ENCODE measurements around the gene ZCCHC7. TPM values are rescaled to one million over a fixed set of nuclear protein-coding genes. Genes with fewer than 3 reads are reported as not detected.

Gene ZCCHC7
- total RNA-seq, 2 experiments from 2014 or later, result 22.3 to 24.5 TPM

DNA sequence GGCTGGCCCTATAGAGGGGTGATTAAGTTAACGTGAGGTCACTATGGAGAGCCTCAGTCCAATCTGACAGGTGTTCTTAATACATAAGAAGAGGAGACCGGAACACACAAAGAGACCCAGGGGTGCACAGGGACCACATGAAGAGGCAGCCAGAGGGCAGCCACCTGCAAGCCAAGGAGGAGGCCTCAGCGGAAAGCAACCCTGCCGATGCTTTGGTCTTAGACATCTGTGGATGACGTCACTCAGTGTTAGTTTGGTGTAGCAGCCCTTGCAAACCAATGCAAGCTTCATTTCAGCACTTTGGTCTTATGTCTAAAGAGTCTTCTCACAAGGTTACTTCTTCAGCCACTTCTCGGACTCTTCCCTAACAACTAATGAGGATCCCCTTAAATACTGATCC, 254.5 kb downstream of the ZCCHC7 start:
- Mint-ChIP-seq H3K27me3 (ENCODE audit: low read depth) (peaks cover 12% of the 10 kb centered on the region), H3K4me1 (ENCODE audit: low read depth) (peaks cover 4% of the 10 kb centered on the region), H3K27ac (no peak overlapping the region), H3K36me3 (ENCODE audit: low read depth) (no peaks in the 10 kb centered on the region), H3K9me3 (ENCODE audit: insufficient read depth) (no peaks in the 10 kb centered on the region), H3K4me3 (no peak overlapping the region)
- ChIA-PET POLR2A (no interaction called here), CTCF (no interaction called here)
- no peak for DNase-seq
- peak; percentile 30 for ATAC-seq

DNA sequence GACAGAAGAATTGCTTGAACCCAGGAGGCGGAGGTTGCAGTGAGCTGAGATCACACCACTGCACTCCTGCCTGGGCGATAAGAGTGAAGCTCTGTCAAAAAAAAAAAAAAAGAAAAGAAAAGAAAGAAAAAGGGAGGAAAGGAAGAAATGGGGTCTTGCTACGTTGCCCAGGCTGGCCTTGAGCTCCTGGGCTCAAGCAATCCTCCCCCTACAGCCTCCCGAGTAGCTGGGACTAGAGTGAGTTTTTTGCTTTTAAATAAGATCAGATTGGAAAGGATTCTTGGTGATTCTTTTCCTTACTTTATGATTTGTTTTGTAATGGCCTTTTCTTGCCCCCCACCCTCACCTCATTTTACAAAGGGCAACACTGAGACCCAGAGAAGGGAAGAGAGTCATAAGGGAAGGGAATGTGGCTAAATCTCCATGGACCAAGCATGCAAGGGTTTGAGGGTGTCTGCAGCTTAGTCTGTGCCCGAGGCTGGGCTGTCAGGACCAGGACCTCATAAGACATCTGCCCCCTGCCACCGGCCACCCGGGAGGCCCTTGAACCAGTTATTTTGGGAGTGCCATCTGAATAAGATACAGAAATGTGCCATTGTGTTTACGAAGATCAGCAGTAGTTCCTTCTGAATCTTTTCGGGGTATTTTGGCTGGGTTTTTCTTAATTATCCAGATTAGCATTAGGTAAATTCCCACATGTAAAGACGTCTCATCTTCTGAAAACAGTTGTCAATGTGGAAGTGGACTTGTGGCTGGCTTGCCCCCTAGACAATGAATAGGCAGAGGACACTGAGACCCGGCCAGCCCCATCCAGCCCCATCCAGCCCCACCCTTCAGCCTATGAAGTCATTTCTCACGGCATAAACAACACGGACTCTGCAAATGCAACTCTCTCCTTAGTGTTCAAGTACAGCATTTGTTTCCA, 257.6 kb downstream of the ZCCHC7 start:
- ChIA-PET POLR2A (no interaction called here), CTCF (no interaction called here)
- Mint-ChIP-seq H3K4me1 (ENCODE audit: low read depth) (no peaks in the 10 kb centered on the region), H3K36me3 (ENCODE audit: low read depth) (no peaks in the 10 kb centered on the region), H3K9me3 (ENCODE audit: insufficient read depth) (no peaks in the 10 kb centered on the region), H3K4me3 (no peak overlapping the region), H3K27ac (no peak overlapping the region), H3K27me3 (ENCODE audit: low read depth) (peaks cover 12% of the 10 kb centered on the region)
- ATAC-seq, result no peak
- DNase-seq, result no peak

DNA sequence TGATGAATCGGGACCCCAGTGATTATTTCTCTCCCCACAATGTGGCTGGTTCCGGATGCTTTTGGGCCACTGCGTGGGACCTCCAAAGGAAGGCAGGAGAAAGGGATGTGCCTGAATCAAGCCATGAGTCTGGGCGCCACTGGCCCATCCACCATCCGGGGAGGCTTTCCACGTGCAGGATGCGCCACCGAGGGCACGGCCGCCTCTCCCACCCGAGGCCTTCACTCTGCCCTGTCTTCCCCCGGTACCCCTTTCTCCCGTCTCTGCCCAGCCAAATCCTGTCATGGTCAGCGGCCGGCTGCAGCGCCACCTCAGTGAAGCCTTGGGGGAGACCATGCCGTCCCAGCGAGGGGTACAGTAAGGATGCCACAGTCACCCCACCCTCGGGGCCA, 258.2 kb downstream of the ZCCHC7 start:
- no peaks in the 10 kb centered on the region for H3K4me1 Mint-ChIP-seq (ENCODE audit: low read depth)
- no peak overlapping the region for H3K27ac Mint-ChIP-seq
- POLR2A ChIA-PET, result no interaction called here
- ATAC-seq (no peak), DNase-seq (no peak)
- no peaks in the 10 kb centered on the region for H3K9me3 Mint-ChIP-seq (ENCODE audit: insufficient read depth)
- no peak overlapping the region for H3K4me3 Mint-ChIP-seq
- no peaks in the 10 kb centered on the region for H3K36me3 Mint-ChIP-seq (ENCODE audit: low read depth)
- peaks cover 7% of the 10 kb centered on the region for H3K27me3 Mint-ChIP-seq (ENCODE audit: low read depth)
- CTCF ChIA-PET, result no interaction called here

- CTCF ChIA-PET, result no interaction called here
- no peak overlapping the region for H3K4me3 Mint-ChIP-seq
Observed at GRCh38 chr9:37379835-37380234, 259.5 kb downstream of the ZCCHC7 start.

GRCh38 chr9:37380570-37380969, 260.2 kb downstream of the ZCCHC7 start:
- Mint-ChIP-seq H3K4me3 (no peak overlapping the region), H3K27me3 (ENCODE audit: low read depth) (peaks cover 5% of the 10 kb centered on the region), H3K9me3 (ENCODE audit: insufficient read depth) (no peaks in the 10 kb centered on the region), H3K4me1 (ENCODE audit: low read depth) (no peaks in the 10 kb centered on the region), H3K27ac (no peak overlapping the region), H3K36me3 (ENCODE audit: low read depth) (no peaks in the 10 kb centered on the region)
- ChIA-PET CTCF (no interaction called here), POLR2A (no interaction called here)
- no peak for ATAC-seq
- no peak for DNase-seq

More at GRCh38 chr9:37379835-37380234, 259.5 kb downstream of the ZCCHC7 start:
- no peaks in the 10 kb centered on the region for H3K4me1 Mint-ChIP-seq (ENCODE audit: low read depth)
- DNase-seq (no peak), ATAC-seq (no peak)
- H3K9me3 Mint-ChIP-seq (ENCODE audit: insufficient read depth), result no peaks in the 10 kb centered on the region
- no peak overlapping the region for H3K27ac Mint-ChIP-seq
- POLR2A ChIA-PET, result interaction anchor here (0.6 kb wide), 1 partner anchor 18 kb away, joined by 3 read pairs; no protein-coding TSS in a partner anchor
- H3K27me3 Mint-ChIP-seq (ENCODE audit: low read depth), result peaks cover 5% of the 10 kb centered on the region
- no peaks in the 10 kb centered on the region for H3K36me3 Mint-ChIP-seq (ENCODE audit: low read depth)

DNA sequence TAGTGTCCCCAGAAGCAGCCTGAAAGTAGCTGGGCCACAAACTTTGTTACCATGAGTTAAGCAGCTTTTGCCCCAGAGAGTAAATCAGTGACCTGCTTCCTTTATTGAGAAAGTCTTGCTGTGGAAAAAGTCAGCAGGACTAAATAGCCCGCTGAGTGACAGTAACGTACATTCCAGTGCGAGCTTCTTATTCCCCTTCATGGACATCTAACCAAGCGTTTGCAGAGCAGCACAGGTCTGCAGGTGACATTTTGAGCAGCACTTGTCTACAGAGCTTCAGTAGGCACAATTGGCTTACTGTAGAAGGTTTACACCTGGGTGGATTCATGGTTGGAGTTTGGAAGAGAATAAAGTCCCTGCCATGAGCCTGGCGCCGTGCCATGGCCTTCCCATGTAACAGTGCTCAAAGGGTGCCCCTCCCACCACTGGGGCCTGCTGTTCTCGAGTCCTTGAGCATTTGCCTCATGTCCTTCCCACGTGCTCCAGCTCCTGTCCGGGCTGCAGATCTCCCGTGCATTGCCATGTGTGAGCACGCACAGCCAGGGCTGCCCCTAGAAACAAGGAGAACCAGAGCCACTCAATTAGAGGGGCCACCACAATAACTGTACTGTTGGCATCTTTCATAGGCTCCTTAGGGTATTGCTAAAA, 260.8 kb downstream of the ZCCHC7 start:
- CTCF ChIA-PET, result no interaction called here
- no peaks in the 10 kb centered on the region for H3K9me3 Mint-ChIP-seq (ENCODE audit: insufficient read depth)
- peaks cover 2% of the 10 kb centered on the region for H3K27me3 Mint-ChIP-seq (ENCODE audit: low read depth)
- no peaks in the 10 kb centered on the region for H3K36me3 Mint-ChIP-seq (ENCODE audit: low read depth)
- no peak for DNase-seq
- no peak overlapping the region for H3K27ac Mint-ChIP-seq
- no peaks in the 10 kb centered on the region for H3K4me1 Mint-ChIP-seq (ENCODE audit: low read depth)
- POLR2A ChIA-PET, result no interaction called here
- H3K4me3 Mint-ChIP-seq, result no peak overlapping the region
- no peak for ATAC-seq

GRCh38 chr9:37382161-37382981, 262.0 kb downstream of the ZCCHC7 start:
- CTCF ChIA-PET, result no interaction called here
- no peak for ATAC-seq
- H3K9me3 Mint-ChIP-seq (ENCODE audit: insufficient read depth), result no peaks in the 10 kb centered on the region
- no peaks in the 10 kb centered on the region for H3K27me3 Mint-ChIP-seq (ENCODE audit: low read depth)
- no peak overlapping the region for H3K27ac Mint-ChIP-seq
- DNase-seq, result no peak
- no peak overlapping the region for H3K4me3 Mint-ChIP-seq
- POLR2A ChIA-PET, result no interaction called here
- H3K4me1 Mint-ChIP-seq (ENCODE audit: low read depth), result no peaks in the 10 kb centered on the region
- H3K36me3 Mint-ChIP-seq (ENCODE audit: low read depth), result no peaks in the 10 kb centered on the region

- no peaks in the 10 kb centered on the region for H3K36me3 Mint-ChIP-seq (ENCODE audit: low read depth)
- no peak for DNase-seq
- ATAC-seq, result no peak
- ChIA-PET POLR2A (no interaction called here), CTCF (no interaction called here)
- no peaks in the 10 kb centered on the region for H3K4me1 Mint-ChIP-seq (ENCODE audit: low read depth)
- H3K9me3 Mint-ChIP-seq (ENCODE audit: insufficient read depth), result no peaks in the 10 kb centered on the region
- no peak overlapping the region for H3K27ac Mint-ChIP-seq
- H3K27me3 Mint-ChIP-seq (ENCODE audit: low read depth), result no peaks in the 10 kb centered on the region
- H3K4me3 Mint-ChIP-seq, result no peak overlapping the region
Observed at GRCh38 chr9:37382982-37383357, 262.6 kb downstream of the ZCCHC7 start.

DNA sequence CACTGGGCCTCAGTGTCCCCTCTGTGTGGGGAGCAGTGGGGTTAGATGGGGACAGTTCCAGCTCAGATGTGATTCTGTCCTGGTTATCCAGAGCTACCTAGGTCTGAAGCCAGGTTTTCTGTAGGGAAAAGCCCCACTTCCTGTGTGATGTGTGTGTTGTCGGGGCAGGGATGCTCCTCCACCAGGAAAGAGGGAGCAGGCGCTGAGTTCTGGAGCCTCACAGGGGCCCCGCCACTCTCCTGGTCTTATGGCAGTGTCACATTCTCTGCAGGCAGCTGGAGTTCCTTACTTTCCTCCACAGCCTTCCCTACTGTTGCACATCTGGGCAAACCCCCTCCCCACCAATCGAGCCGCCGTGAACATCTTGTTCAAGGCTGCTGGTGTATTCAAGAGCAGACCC, 263.0 kb downstream of the ZCCHC7 start:
- H3K4me1 Mint-ChIP-seq (ENCODE audit: low read depth), result no peaks in the 10 kb centered on the region
- no peak overlapping the region for H3K4me3 Mint-ChIP-seq
- ChIA-PET POLR2A (no interaction called here), CTCF (no interaction called here)
- no peaks in the 10 kb centered on the region for H3K27me3 Mint-ChIP-seq (ENCODE audit: low read depth)
- no peak overlapping the region for H3K27ac Mint-ChIP-seq
- no peaks in the 10 kb centered on the region for H3K9me3 Mint-ChIP-seq (ENCODE audit: insufficient read depth)
- DNase-seq (no peak), ATAC-seq (no peak)
- H3K36me3 Mint-ChIP-seq (ENCODE audit: low read depth), result no peaks in the 10 kb centered on the region

DNA sequence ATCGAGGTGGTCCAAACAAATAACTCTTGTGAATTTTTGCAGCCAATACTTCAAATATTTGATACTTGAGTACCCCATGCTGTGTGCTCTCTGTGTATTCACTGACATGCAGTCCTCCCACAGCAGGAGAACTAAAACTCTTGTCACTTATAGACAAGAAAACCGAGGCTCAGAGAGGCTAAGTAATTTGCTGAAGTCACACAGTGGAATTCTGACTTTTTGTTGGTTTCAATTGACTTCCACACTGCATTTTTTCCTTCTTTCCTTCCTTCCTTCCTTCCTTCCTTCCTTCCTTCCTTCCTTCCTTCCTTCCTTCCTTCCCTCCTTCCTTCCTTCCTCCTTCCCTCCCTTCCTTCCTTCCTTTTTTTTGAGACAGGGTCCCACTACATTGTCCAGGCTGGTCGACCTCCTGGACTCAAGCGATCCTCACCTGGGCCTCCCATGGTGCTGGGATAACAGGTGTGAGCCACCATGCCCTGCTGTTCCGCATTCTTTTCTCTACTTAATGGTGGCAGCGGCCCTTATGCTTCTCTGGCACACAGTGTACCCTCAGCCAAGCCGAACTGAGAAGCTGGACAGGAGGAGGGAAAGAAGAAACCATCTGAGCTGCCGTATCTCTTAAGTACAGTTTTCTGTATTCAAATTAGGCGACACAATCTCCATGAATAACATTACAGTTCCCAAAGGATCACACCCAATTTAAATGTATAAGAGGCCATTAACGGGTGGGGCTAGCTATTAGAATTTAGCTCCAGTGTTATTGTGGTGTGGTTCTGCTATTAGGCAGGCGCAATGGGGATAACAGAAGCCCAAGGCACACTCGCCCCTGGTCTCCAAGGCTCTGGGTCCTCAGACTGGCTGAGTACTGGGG, 263.7 kb downstream of the ZCCHC7 start:
- ChIA-PET POLR2A (no interaction called here), CTCF (no interaction called here)
- no peaks in the 10 kb centered on the region for H3K9me3 Mint-ChIP-seq (ENCODE audit: insufficient read depth)
- no peaks in the 10 kb centered on the region for H3K4me1 Mint-ChIP-seq (ENCODE audit: low read depth)
- ATAC-seq, result no peak
- DNase-seq, result no peak
- no peaks in the 10 kb centered on the region for H3K36me3 Mint-ChIP-seq (ENCODE audit: low read depth)
- H3K27ac Mint-ChIP-seq, result no peak overlapping the region
- H3K4me3 Mint-ChIP-seq, result no peak overlapping the region
- H3K27me3 Mint-ChIP-seq (ENCODE audit: low read depth), result no peaks in the 10 kb centered on the region

GRCh38 chr9:37385286-37385685, 264.9 kb downstream of the ZCCHC7 start:
- H3K36me3 Mint-ChIP-seq (ENCODE audit: low read depth), result no peaks in the 10 kb centered on the region
- ATAC-seq (no peak), DNase-seq (no peak)
- H3K4me3 Mint-ChIP-seq, result no peak overlapping the region
- no peaks in the 10 kb centered on the region for H3K27me3 Mint-ChIP-seq (ENCODE audit: low read depth)
- no peak overlapping the region for H3K27ac Mint-ChIP-seq
- POLR2A ChIA-PET, result interaction anchor here (0.6 to 0.7 kb wide), 2 partner anchors 123 to 156 kb away, joined by 3 to 4 read pairs; no protein-coding TSS in a partner anchor
- H3K9me3 Mint-ChIP-seq (ENCODE audit: insufficient read depth), result no peaks in the 10 kb centered on the region
- CTCF ChIA-PET, result interaction anchor here (0.6 to 0.7 kb wide), 2 partner anchors 159 to 389 kb away, joined by 3 read pairs; no protein-coding TSS in a partner anchor
- no peaks in the 10 kb centered on the region for H3K4me1 Mint-ChIP-seq (ENCODE audit: low read depth)
